ENCODE data around the gene FCHSD2.

FCHSD2 gene

DNA sequence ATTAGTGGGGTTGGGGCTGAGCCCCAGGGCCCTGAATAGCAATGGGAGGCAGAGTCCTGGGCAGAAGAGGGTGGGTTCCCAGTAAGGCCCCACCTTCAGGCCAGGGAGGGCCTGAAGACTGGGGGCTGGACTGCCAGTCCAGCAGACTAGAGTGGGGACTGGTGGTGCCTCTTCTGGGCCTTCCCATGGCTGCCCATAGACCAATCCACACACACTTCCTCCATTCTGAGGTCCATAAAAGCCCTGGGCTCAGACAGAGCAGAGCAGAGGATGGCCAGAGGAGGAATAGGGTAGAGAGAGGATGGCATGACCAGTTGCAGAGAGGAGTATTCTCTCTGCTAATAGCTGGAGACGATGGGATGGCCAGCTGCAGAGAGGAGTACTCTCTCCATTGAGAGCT is 216.0 kb downstream of the FCHSD2 start:
- no peak overlapping the region for H3K4me2 ChIP-seq (ENCODE audit: insufficient read depth, low read length)
- H4K20me1 ChIP-seq (ENCODE audit: insufficient read depth, low read length): no peaks in the 10 kb centered on the region
- no peak for TF ChIP-seq EZH2 (IDR thresholded peaks at IDR 0.05; ENCODE audit: borderline replicate concordance, low read depth, low read length, severe bottlenecking)
- TF ChIP-seq, protein P1, sequence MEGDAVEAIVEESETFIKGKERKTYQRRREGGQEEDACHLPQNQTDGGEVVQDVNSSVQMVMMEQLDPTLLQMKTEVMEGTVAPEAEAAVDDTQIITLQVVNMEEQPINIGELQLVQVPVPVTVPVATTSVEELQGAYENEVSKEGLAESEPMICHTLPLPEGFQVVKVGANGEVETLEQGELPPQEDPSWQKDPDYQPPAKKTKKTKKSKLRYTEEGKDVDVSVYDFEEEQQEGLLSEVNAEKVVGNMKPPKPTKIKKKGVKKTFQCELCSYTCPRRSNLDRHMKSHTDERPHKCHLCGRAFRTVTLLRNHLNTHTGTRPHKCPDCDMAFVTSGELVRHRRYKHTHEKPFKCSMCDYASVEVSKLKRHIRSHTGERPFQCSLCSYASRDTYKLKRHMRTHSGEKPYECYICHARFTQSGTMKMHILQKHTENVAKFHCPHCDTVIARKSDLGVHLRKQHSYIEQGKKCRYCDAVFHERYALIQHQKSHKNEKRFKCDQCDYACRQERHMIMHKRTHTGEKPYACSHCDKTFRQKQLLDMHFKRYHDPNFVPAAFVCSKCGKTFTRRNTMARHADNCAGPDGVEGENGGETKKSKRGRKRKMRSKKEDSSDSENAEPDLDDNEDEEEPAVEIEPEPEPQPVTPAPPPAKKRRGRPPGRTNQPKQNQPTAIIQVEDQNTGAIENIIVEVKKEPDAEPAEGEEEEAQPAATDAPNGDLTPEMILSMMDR (IDR thresholded peaks at IDR 0.05; ENCODE audit: borderline replicate concordance, extremely low read depth, low read length, poor library complexity, severe bottlenecking): no peak
- H3K27ac ChIP-seq (ENCODE audit: low read length): no peak overlapping the region
- no peaks in the 10 kb centered on the region for H3K9me3 ChIP-seq (ENCODE audit: insufficient read depth, low read length, severe bottlenecking)
- no peak overlapping the region for H2AFZ ChIP-seq (ENCODE audit: low read depth, low read length)
- DNase-seq (no peak), ATAC-seq (ENCODE audit: insufficient read depth, low read depth) (no peak)
- H3K4me3 ChIP-seq (ENCODE audit: low read depth in 1 of 2, low read length in 2 of 2): no peak overlapping the region
- H3K36me3 ChIP-seq (ENCODE audit: insufficient read depth, low read length): peaks cover 6% of the 10 kb centered on the region; the same call in 1 of the 2 replicates
- no peaks in the 10 kb centered on the region for H3K79me2 ChIP-seq (ENCODE audit: insufficient read depth, low read length)
- no peaks in the 10 kb centered on the region for H3K4me1 ChIP-seq (ENCODE audit: insufficient read depth, low read length)
- no peaks in the 10 kb centered on the region for H3K27me3 ChIP-seq (ENCODE audit: insufficient read depth, low read length, poor library complexity)
- H3K9ac ChIP-seq (ENCODE audit: low read depth, low read length): no peak overlapping the region

DNA sequence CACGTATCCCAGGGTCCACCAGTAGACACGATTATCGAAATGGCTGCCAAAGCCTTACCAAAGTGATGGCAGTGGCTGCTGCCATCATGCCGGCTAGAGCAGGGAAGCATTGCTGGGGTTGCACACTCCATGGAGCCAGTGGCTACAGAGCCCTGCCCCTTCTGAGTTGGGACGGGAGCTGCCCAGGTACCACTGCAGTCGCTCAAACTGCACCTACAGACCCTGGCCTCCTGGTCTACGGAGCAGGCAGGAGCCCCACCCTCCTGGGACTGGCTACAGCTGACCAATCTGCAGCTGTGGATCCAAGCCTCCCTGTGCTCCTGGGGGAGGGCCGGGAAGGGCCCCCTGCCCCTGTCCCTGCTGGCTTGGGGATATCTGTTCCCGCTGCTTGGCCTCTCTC is 216.5 kb downstream of the FCHSD2 start:
- TF ChIP-seq, protein P1 (IDR thresholded peaks at IDR 0.05; ENCODE audit: borderline replicate concordance, extremely low read depth, low read length, poor library complexity, severe bottlenecking): no peak
- no peak for TF ChIP-seq EZH2 (IDR thresholded peaks at IDR 0.05; ENCODE audit: borderline replicate concordance, low read depth, low read length, severe bottlenecking)
- H3K9ac ChIP-seq (ENCODE audit: low read depth, low read length): no peak overlapping the region
- H3K27me3 ChIP-seq (ENCODE audit: insufficient read depth, low read length, poor library complexity): no peaks in the 10 kb centered on the region
- H4K20me1 ChIP-seq (ENCODE audit: insufficient read depth, low read length): no peaks in the 10 kb centered on the region
- no peak overlapping the region for H3K27ac ChIP-seq (ENCODE audit: low read length)
- no peak overlapping the region for H3K4me2 ChIP-seq (ENCODE audit: insufficient read depth, low read length)
- H3K4me3 ChIP-seq (ENCODE audit: low read depth in 1 of 2, low read length in 2 of 2): no peak overlapping the region
- no peak overlapping the region for H2AFZ ChIP-seq (ENCODE audit: low read depth, low read length)
- H3K9me3 ChIP-seq (ENCODE audit: insufficient read depth, low read length, severe bottlenecking): no peaks in the 10 kb centered on the region
- H3K79me2 ChIP-seq (ENCODE audit: insufficient read depth, low read length): no peaks in the 10 kb centered on the region
- DNase-seq (no peak), ATAC-seq (ENCODE audit: insufficient read depth, low read depth) (no peak)
- H3K36me3 ChIP-seq (ENCODE audit: insufficient read depth, low read length): peaks cover 7% of the 10 kb centered on the region; the same call in 1 of the 2 replicates
- H3K4me1 ChIP-seq (ENCODE audit: insufficient read depth, low read length): no peaks in the 10 kb centered on the region

DNA sequence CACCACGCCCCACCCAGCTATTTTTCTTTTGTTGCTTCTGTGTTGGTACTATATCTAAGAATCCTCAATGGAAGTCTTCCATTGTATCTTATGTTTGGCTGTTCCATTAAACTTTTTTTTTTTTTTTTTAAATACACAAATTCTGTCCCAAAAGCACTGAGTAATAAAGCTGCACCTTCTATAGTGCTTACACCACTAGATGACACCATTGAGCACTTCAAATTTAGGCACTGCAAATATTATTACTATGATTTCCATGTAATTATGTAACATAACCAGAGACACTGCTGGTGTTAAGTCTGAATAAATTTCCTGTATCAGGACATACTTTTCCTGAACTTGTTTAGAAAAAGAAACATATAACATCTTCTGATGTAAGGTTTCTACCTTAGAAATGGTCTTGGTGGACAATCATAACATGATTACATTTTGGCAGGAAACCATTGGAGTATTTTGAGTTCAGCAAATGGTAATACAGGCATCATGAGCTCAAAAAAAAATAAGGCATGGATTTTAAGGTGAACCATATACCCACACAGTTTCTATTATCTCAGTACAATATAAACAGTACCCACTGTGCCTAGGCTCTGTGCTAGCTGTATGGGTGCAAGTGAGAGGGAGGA is 217.4 kb downstream of the FCHSD2 start:
- ATAC-seq (ENCODE audit: insufficient read depth, low read depth): no peak
- Histone ChIP-seq H3K4me2 (ENCODE audit: insufficient read depth, low read length) (no peak overlapping the region), H3K4me1 (ENCODE audit: insufficient read depth, low read length) (no peaks in the 10 kb centered on the region), H3K79me2 (ENCODE audit: insufficient read depth, low read length) (no peaks in the 10 kb centered on the region), H2AFZ (ENCODE audit: low read depth, low read length) (no peak overlapping the region), H3K4me3 (ENCODE audit: low read depth in 1 of 2, low read length in 2 of 2) (no peak overlapping the region), H3K36me3 (ENCODE audit: insufficient read depth, low read length) (peaks cover 13% of the 10 kb centered on the region; the same call in 1 of the 2 replicates), H3K9me3 (ENCODE audit: insufficient read depth, low read length, severe bottlenecking) (no peaks in the 10 kb centered on the region), H4K20me1 (ENCODE audit: insufficient read depth, low read length) (no peaks in the 10 kb centered on the region), H3K27me3 (ENCODE audit: insufficient read depth, low read length, poor library complexity) (no peaks in the 10 kb centered on the region), H3K9ac (ENCODE audit: low read depth, low read length) (no peak overlapping the region), H3K27ac (ENCODE audit: low read length) (no peak overlapping the region)
- no peak for TF ChIP-seq EZH2 (IDR thresholded peaks at IDR 0.05; ENCODE audit: borderline replicate concordance, low read depth, low read length, severe bottlenecking)
- TF ChIP-seq, protein P1 (IDR thresholded peaks at IDR 0.05; ENCODE audit: borderline replicate concordance, extremely low read depth, low read length, poor library complexity, severe bottlenecking): peak; percentile 57
- DNase-seq: no peak

Data from DND-41 (cell line).